HepG2 (cell line): ENCODE measurements around the gene TMEM129. TPM values are rescaled to one million over a fixed set of nuclear protein-coding genes. Genes with fewer than 3 reads are reported as not detected.

Experiments
- AGO2 ChIP-seq: fragments of 200-400 bp; formaldehyde crosslinking; optimal IDR thresholded peaks from 2 replicates; pipeline ENCODE3; 2017; ENCODE audit warnings: mild to moderate bottlenecking, low read depth, low read length, moderate library complexity
- ATF5 ChIP-seq: sonication (generic); formaldehyde crosslinking; IDR thresholded peaks from 2 replicates; pipeline ENCODE4 v1.4.0; 2020; ENCODE audit warnings: mild to moderate bottlenecking, low read depth, missing genetic modification reagents
- BATF2 ChIP-seq: sonication (generic); formaldehyde crosslinking; IDR thresholded peaks from 2 replicates; pipeline ENCODE4 v1.8.0; 2022; ENCODE audit warnings: mild to moderate bottlenecking, missing genetic modification reagents, moderate library complexity
- ERF ChIP-seq: IDR thresholded peaks from 2 replicates; pipeline ENCODE4 v1.6.1; 2018; ENCODE audit warnings: missing biosample characterization, missing genetic modification reagents
- FIP1L1 ChIP-seq: fragments of 200-400 bp; formaldehyde crosslinking; IDR thresholded peaks from 2 replicates; pipeline ENCODE4 v1.6.1; 2018; ENCODE audit warnings: low read depth, mild to moderate bottlenecking, low read length, moderate library complexity, borderline replicate concordance; ENCODE audit not compliant: insufficient read depth
- FOXO1 ChIP-seq: sonication (generic); formaldehyde crosslinking; IDR thresholded peaks from 2 replicates; pipeline ENCODE4 v1.4.0; 2020; ENCODE audit warnings: missing genetic modification reagents
- FOXP1 ChIP-seq, 2 experiments: fragments of 450-650 bp in 1 of 2; IDR thresholded peaks; 2 replicates each; pipeline ENCODE4 v1.6.1; 2017 to 2018; ENCODE audit warnings: antibody characterized with exemption in 1 of 2
- HNF4A ChIP-seq: sonication (generic); formaldehyde crosslinking; IDR thresholded peaks from 2 replicates; pipeline ENCODE4 v1.4.0; 2020; ENCODE audit warnings: missing genetic modification reagents
- HNRNPK ChIP-seq: fragments of 200-400 bp; formaldehyde crosslinking; IDR thresholded peaks from 2 replicates; pipeline ENCODE4 v1.6.1; 2018; ENCODE audit warnings: low read length, low read depth, moderate library complexity, mild to moderate bottlenecking; ENCODE audit not compliant: poor library complexity, severe bottlenecking
- HNRNPLL ChIP-seq: fragments of 200-400 bp; formaldehyde crosslinking; IDR thresholded peaks from 2 replicates; pipeline ENCODE4 v1.6.1; 2017; ENCODE audit warnings: mild to moderate bottlenecking, low read depth, low read length; ENCODE audit not compliant: poor library complexity, severe bottlenecking
- KDM3A ChIP-seq: IDR thresholded peaks from 2 replicates; pipeline ENCODE4 v1.6.1; 2018; ENCODE audit warnings: low read depth, missing compliant biosample characterization
- MTA1 ChIP-seq: sonication (generic); formaldehyde crosslinking; IDR thresholded peaks from 2 replicates; pipeline ENCODE4 v1.4.0; 2020; ENCODE audit warnings: missing genetic modification reagents, mild to moderate bottlenecking, borderline replicate concordance
- MXD1 ChIP-seq: sonication (generic); formaldehyde crosslinking; IDR thresholded peaks from 2 replicates; pipeline ENCODE4 v1.4.0; 2020; ENCODE audit warnings: mild to moderate bottlenecking, missing genetic modification reagents
- REXO4 ChIP-seq: sonication (generic); formaldehyde crosslinking; IDR thresholded peaks from 2 replicates; pipeline ENCODE4 v1.8.0; 2022; ENCODE audit warnings: missing genetic modification reagents, mild to moderate bottlenecking, borderline replicate concordance
- SPEN ChIP-seq: sonication (generic); formaldehyde crosslinking; IDR thresholded peaks from 2 replicates; pipeline ENCODE4 v1.5.1; 2020; ENCODE audit warnings: low read depth, mild to moderate bottlenecking, missing genetic modification reagents
- ZKSCAN8 ChIP-seq: IDR thresholded peaks from 2 replicates; pipeline ENCODE4 v1.6.1; 2016; ENCODE audit warnings: borderline replicate concordance, missing genetic modification reagents, missing compliant biosample characterization
- ZNF274 ChIP-seq: sonication (generic); formaldehyde crosslinking; IDR thresholded peaks from 2 replicates; pipeline ENCODE4 v1.5.1; 2020; ENCODE audit warnings: mild to moderate bottlenecking, missing genetic modification reagents
- ZNF292 ChIP-seq: sonication (generic); formaldehyde crosslinking; IDR thresholded peaks from 2 replicates; pipeline ENCODE4 v1.8.1; 2022; ENCODE audit warnings: mild to moderate bottlenecking, low read depth, missing genetic modification reagents, borderline replicate concordance
- ZNF382 ChIP-seq: sonication (generic); formaldehyde crosslinking; IDR thresholded peaks from 2 replicates; pipeline ENCODE4 v1.5.0; 2020; ENCODE audit warnings: missing genetic modification reagents, mild to moderate bottlenecking, borderline replicate concordance
- ZNF564 ChIP-seq: sonication (generic); formaldehyde crosslinking; IDR thresholded peaks from 2 replicates; pipeline ENCODE4 v1.8.1; 2023; ENCODE audit warnings: mild to moderate bottlenecking, missing genetic modification reagents
- ZNF605 ChIP-seq: sonication (generic); formaldehyde crosslinking; IDR thresholded peaks from 2 replicates; pipeline ENCODE4 v1.8.0; 2022; ENCODE audit warnings: mild to moderate bottlenecking, missing genetic modification reagents
- ZNF614 ChIP-seq: IDR thresholded peaks from 2 replicates; pipeline ENCODE4 v1.6.1; 2018; ENCODE audit warnings: missing biosample characterization, missing genetic modification reagents, inconsistent platforms, borderline replicate concordance
- polyA plus RNA-seq, 8 experiments: library from polyadenylated mRNA; depleted of rRNA in 3 of 8; stranded (reverse) in 7 of 8; unstranded in 1 of 8; fragments of >200 nt; fragmentation: Illumina TruSeq in 4 of 8; extraction: Trizol in 4 of 8; gene quantifications; 2 replicates each; pipeline versions ENCODE4 v1.2.1 to v1.2.3, GENCODE V29; 2011 to 2016; ENCODE audit warnings: low read depth in 4 of 8, missing spikeins in 1 of 8, mixed read lengths in 1 of 8; ENCODE audit not compliant: insufficient read depth in 1 of 8
- total RNA-seq, 5 experiments: library from RNA; depleted of rRNA; stranded (reverse); fragments of >200 nt; fragmentation: Illumina TruSeq; extraction: Trizol; gene quantifications; 2 replicates each; pipeline ENCODE4 v1.2.3, GENCODE V29; 2016; ENCODE audit warnings: low read depth in 1 of 5
- TF ChIP-seq, protein P1 (sequence below): sonication (generic); formaldehyde crosslinking; IDR thresholded peaks from 2 replicates; pipeline ENCODE4 v1.5.0; 2020; ENCODE audit warnings: mild to moderate bottlenecking, missing genetic modification reagents, moderate library complexity
- TF ChIP-seq, protein P2 (sequence below): sonication (generic); formaldehyde crosslinking; IDR thresholded peaks from 2 replicates; pipeline ENCODE4 v1.5.0; 2020; ENCODE audit warnings: missing genetic modification reagents, mild to moderate bottlenecking, borderline replicate concordance

Gene TMEM129
- total and polyA plus RNA-seq, 2 of the 13 experiments (the other 11 are each of a cell fraction or from before 2014, with no cell fraction given) = 19.0 to 25.8 TPM

- TF ChIP-seq MXD1 (CRISPR knock-in tag) (0 out of 2 replicates have a peak, but pooled peaks have one; percentile 24), BATF2 (no peak), SPEN (no peak), ZNF605 (CRISPR knock-in tag) (no peak), AGO2 (no peak), REXO4 (CRISPR knock-in tag) (0 out of 2 replicates have a peak, but pooled peaks have one; percentile 22), ZKSCAN8 (CRISPR knock-in tag) (no peak), ZNF292 (CRISPR knock-in tag) (no peak), HNRNPLL (peak; percentile 86), HNRNPK (no peak), MTA1 (peak; percentile 53; the same call in 1 of the 2 replicates), FOXP1 (IDR thresholded peaks at IDR 0.05) (no peak), FOXP1 (CRISPR knock-in tag; IDR thresholded peaks at IDR 0.05) (no peak), ZNF564 (0 out of 2 replicates have a peak, but pooled peaks have one; percentile 32), HNF4A (CRISPR knock-in tag) (no peak), ERF (CRISPR knock-in tag) (no peak), ZNF382 (CRISPR knock-in tag) (no peak), ZNF614 (CRISPR knock-in tag) (no peak), KDM3A (CRISPR knock-in tag) (no peak), ZNF274 (no peak), FOXO1 (no peak), ATF5 (CRISPR knock-in tag) (no peak), FIP1L1 (no peak)
- TF ChIP-seq, protein P1, sequence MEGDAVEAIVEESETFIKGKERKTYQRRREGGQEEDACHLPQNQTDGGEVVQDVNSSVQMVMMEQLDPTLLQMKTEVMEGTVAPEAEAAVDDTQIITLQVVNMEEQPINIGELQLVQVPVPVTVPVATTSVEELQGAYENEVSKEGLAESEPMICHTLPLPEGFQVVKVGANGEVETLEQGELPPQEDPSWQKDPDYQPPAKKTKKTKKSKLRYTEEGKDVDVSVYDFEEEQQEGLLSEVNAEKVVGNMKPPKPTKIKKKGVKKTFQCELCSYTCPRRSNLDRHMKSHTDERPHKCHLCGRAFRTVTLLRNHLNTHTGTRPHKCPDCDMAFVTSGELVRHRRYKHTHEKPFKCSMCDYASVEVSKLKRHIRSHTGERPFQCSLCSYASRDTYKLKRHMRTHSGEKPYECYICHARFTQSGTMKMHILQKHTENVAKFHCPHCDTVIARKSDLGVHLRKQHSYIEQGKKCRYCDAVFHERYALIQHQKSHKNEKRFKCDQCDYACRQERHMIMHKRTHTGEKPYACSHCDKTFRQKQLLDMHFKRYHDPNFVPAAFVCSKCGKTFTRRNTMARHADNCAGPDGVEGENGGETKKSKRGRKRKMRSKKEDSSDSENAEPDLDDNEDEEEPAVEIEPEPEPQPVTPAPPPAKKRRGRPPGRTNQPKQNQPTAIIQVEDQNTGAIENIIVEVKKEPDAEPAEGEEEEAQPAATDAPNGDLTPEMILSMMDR (CRISPR knock-in tag) = no peak; the same call in 1 of the 2 replicates
- TF ChIP-seq, protein P2, sequence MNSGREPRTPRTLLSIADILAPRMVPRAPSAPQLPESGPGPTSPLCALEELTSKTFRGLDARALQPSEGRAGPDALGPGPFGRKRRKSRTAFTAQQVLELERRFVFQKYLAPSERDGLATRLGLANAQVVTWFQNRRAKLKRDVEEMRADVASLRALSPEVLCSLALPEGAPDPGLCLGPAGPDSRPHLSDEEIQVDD (CRISPR knock-in tag) = peak; percentile 65; the same call in 1 of the 2 replicates
Measured at GRCh38 chr4:1683736-1684505, 37.2 kb downstream of the TMEM129 start, which contains the start of gene FAM53A (continued).
